Activated T-cell treated with anti-CD3 and anti-CD28 coated beads, Interleukin-2, amount 50 U/mL, for 4 hours (primary cell): ENCODE measurements around the gene KIAA1671. TPM values are rescaled to one million over a fixed set of nuclear protein-coding genes. Genes with fewer than 3 reads are reported as not detected.

ENCODE experiments used
- ATAC-seq, 2 donors: fragments of 200-7000 bp; cut with Tn5 transposase; one replicate each; pipeline ENCODE4 v1.10.0; 2021
- DNase-seq: peaks from one replicate; pipeline ENCODE4 v3.0.0-alpha.2; 2020
- H3K27me3 Mint-ChIP-seq: one replicate; pipeline ENCODE4 v1.8.0; 2021; ENCODE audit warnings: low read depth, mixed read lengths
- H3K36me3 Mint-ChIP-seq: one replicate; pipeline ENCODE4 v1.8.0; 2022; ENCODE audit warnings: mixed read lengths; ENCODE audit not compliant: insufficient read depth
- H3K4me1 Mint-ChIP-seq: one replicate; pipeline ENCODE4 v1.8.0; 2021; ENCODE audit warnings: low read depth, mixed read lengths
- H3K4me3 Mint-ChIP-seq: one replicate; pipeline ENCODE4 v1.8.0; 2021; ENCODE audit warnings: mild to moderate bottlenecking, moderate library complexity, mixed read lengths
- H3K9me3 Mint-ChIP-seq: one replicate; pipeline ENCODE4 v1.8.0; 2021; ENCODE audit warnings: mixed read lengths
- total RNA-seq, 3 donors: library from RNA; stranded (reverse); gene quantifications; one replicate each; pipeline ENCODE4 v1.2.1, GENCODE V29; 2021

KIAA1671 gene
- total RNA-seq, 3 donors from 2014 or later, result 4.0 to 9.7 (median 7.3) TPM

DNA sequence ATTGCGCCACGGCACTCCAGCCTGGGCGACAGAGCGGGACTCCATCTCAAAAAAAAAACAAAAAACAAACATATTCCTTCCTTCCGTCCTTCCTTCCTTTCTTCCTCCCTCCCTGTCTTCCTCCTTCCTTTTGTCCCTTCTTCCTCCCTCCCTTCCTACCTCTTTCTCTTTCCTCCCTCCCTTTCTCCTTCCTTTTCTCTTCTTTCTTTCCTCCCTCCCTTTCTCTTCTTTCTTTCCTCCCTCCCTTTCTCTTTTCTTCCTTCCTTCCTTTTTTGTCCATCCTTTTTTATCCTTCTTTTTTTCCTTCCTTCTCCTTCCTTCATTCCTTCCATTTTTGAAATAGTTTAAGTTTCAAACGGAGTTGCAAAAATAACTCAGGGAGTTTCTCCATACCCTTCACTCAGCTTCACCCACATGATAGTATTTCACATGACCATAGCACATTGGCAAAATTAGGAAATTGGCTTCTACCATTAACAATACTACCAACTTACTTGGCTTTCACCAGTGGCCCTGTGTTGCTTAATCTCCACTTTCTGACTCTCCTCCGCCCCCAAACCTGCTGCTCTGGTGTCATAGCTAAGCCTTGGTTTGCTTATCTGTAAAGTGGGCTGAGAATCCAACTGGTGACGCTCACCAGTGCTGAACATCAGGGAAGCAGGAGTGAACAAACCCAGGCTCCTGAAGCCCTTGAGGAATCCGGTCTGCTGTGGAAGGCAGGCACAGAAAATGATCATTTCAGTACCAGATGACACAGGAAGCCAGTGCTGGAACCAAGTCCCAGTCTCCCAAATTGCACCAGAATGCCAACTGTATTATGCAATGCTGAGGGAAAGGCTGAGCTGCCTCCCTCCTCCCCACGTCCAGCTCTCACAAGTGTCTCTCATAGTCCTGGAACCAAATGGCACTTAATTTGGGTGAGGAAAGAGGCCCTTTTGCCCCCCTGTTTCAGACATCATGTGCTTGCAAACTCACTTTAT is 229.9 kb downstream of the KIAA1671 start:
- H3K36me3 Mint-ChIP-seq, result peaks cover 14% of the 10 kb centered on the region
- H3K27me3 Mint-ChIP-seq, result no peaks in the 10 kb centered on the region
- H3K4me3 Mint-ChIP-seq, result no peak overlapping the region
- H3K4me1 Mint-ChIP-seq, result no peaks in the 10 kb centered on the region
- DNase-seq (no peak), ATAC-seq (no peak)
- peaks cover 8% of the 10 kb centered on the region for H3K9me3 Mint-ChIP-seq

DNA sequence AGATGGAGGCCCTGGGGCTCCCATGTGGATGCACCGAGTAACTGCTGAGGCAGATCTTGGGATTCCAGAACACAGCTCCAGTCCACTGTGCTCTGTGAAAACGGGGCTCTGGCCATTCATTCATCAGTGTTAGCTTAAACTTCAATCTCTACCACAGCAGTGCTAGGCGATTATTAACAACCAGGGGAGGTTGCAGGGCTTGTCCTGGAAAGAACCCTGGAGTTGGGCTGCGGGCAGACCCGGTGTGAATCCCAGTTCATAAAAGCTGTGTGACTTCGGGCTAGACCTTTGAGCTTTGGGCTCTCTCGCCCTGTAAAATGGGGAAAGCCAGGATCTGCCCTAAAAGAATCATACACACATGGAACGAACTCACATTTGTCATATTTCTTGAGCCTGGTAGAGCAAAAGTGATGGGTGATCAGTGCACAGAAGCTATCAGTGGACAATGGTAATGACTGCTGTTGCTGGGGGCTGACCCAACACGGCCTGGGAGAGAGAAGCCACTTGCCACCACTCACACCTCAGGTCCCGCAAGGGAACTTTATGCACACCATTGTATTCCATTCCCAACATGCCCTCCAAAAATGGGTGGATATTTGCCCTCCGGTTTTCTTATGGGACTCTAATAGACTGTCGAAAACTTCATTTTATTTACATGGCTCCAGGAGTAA is 231.6 kb downstream of the KIAA1671 start:
- Mint-ChIP-seq H3K4me1 (no peaks in the 10 kb centered on the region), H3K36me3 (peaks cover 14% of the 10 kb centered on the region), H3K9me3 (peaks cover 8% of the 10 kb centered on the region), H3K4me3 (no peak overlapping the region), H3K27me3 (no peaks in the 10 kb centered on the region)
- ATAC-seq (no peak), DNase-seq (no peak)

DNA sequence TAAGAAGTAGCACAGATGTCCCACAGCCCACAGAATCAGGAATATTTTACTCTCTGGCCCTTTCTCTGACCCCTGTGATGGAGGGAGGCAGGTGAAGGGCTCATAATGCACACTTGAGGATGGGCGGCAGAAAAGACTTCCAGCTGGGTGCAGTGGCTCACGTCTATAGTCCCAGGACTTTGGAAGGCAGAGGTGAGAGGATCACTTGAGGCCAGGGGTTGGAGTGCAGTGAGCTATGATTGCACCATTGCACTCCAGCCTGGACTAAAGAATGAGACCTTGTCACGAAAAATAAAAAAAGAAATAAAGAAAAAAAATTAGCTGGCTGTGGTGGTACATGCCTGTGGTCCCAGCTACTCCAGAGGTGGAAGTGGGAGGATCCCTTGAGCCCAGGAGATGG is 233.6 kb downstream of the KIAA1671 start:
- no peaks in the 10 kb centered on the region for H3K4me1 Mint-ChIP-seq
- no peak overlapping the region for H3K4me3 Mint-ChIP-seq
- H3K27me3 Mint-ChIP-seq, result no peaks in the 10 kb centered on the region
- H3K9me3 Mint-ChIP-seq, result no peaks in the 10 kb centered on the region
- ATAC-seq (no peak), DNase-seq (no peak)
- peaks cover 7% of the 10 kb centered on the region for H3K36me3 Mint-ChIP-seq

DNA sequence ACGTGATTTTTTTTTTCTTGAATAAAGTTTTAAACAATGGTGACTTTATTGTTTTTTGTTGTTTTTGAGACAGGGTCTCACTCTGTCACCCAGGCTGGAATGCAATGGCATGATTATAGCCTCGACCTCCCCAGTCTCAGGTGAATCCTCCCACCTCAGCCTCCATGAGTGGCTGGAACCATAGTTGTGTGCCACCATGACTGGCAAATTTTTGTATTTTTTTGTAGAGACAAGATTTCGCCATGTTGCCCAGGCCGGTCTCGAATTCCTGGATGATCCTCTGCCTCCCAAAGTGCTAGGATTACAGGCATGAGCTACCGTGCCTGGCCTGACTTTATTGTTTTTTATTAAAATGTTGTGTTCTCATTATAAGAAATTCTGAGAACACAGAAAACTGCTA is 235.0 kb downstream of the KIAA1671 start:
- no peak overlapping the region for H3K4me3 Mint-ChIP-seq
- peaks cover under 1% of the 10 kb centered on the region for H3K36me3 Mint-ChIP-seq
- H3K9me3 Mint-ChIP-seq, result no peaks in the 10 kb centered on the region
- no peaks in the 10 kb centered on the region for H3K4me1 Mint-ChIP-seq
- H3K27me3 Mint-ChIP-seq, result no peaks in the 10 kb centered on the region
- ATAC-seq, result no peak
- no peak for DNase-seq

DNA sequence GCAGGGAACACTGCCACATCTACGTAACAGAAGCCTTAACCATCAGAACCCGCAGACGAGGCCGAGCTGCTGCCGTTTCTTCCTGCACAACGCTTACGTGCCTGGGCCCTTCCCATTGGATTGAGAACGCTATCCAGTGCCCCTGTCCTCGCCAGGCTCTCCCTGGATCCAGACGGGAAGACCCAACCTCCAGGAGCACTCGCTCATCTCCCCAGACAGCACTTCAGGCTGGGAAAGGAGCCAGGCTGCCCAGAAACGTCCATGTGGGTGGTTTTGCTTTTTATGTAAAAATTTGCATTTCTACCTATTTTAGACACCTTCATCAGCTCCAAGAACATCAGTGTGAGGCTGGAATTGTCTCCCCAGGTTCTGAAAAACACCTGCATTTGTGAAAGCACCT is 239.9 kb downstream of the KIAA1671 start:
- ATAC-seq, result no peak
- H3K27me3 Mint-ChIP-seq, result no peaks in the 10 kb centered on the region
- no peaks in the 10 kb centered on the region for H3K4me1 Mint-ChIP-seq
- no peaks in the 10 kb centered on the region for H3K9me3 Mint-ChIP-seq
- H3K36me3 Mint-ChIP-seq, result peaks cover 3% of the 10 kb centered on the region
- no peak overlapping the region for H3K4me3 Mint-ChIP-seq
- DNase-seq, result no peak

DNA sequence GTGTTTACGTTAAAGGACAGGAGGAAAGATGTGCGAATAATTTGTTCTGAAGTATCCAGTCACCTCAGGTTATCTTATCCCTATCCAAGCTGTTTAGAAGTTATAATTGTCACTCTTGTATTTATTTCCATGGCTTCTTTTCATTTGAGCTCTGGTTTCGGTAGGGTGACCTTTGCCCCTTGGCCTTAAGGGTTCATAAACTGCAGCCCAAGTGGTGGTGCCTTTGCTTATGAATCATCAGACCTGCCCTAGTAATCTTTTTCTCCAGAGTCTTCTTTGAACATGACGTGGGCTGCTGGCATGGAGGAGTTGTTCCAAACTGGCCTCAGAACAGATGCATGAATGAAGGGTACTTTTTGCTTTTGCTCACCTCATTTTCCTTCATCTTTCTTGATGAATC is 240.6 kb downstream of the KIAA1671 start:
- H3K4me3 Mint-ChIP-seq, result no peak overlapping the region
- H3K9me3 Mint-ChIP-seq, result no peaks in the 10 kb centered on the region
- H3K27me3 Mint-ChIP-seq, result no peaks in the 10 kb centered on the region
- no peaks in the 10 kb centered on the region for H3K4me1 Mint-ChIP-seq
- H3K36me3 Mint-ChIP-seq, result peaks cover 3% of the 10 kb centered on the region
- DNase-seq, result no peak
- no peak for ATAC-seq

DNA sequence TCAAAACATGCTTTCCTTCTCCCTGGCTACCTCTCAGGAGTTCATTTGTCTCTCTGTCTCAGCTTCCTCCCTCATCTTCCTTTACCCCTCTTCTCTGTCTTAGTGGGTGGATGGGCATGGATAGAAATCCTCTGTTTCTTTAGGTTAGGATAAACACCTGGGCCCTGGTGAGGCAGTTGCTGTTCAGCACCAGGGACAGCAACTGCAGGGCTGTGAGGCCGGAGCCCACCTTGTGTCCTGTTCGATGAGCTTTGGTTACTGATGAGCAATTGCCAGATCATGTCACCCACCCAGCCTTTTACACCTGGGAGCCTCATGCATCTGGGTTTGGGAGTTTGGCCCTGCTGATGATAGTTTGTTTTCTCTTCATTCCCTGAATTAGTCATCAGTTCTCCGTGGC is 241.0 kb downstream of the KIAA1671 start:
- H3K9me3 Mint-ChIP-seq, result no peaks in the 10 kb centered on the region
- DNase-seq (no peak), ATAC-seq (no peak)
- peaks cover 3% of the 10 kb centered on the region for H3K36me3 Mint-ChIP-seq
- H3K4me1 Mint-ChIP-seq, result no peaks in the 10 kb centered on the region
- no peak overlapping the region for H3K4me3 Mint-ChIP-seq
- no peaks in the 10 kb centered on the region for H3K27me3 Mint-ChIP-seq

DNA sequence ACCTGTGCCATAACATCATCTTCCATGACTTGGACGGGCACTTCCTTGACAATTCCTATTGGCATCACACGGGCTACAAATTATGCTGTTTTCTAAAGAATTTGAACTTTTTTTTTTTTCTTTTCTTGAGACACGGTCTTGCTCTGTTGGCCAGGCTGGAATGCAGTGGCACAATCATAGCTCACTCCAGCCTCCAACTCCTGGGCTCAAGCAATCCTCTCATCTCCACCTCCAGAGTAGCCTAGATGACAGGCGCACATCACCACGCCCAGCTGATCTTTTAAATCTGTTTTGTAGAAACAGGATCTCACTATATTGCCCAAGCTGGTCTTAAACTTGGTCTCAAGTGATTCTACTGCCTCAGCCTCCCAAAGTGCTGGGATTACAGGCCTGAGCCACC is 243.8 kb downstream of the KIAA1671 start:
- H3K4me1 Mint-ChIP-seq, result no peaks in the 10 kb centered on the region
- no peak overlapping the region for H3K4me3 Mint-ChIP-seq
- DNase-seq, result no peak
- H3K36me3 Mint-ChIP-seq, result peaks cover 3% of the 10 kb centered on the region
- no peaks in the 10 kb centered on the region for H3K27me3 Mint-ChIP-seq
- H3K9me3 Mint-ChIP-seq, result no peaks in the 10 kb centered on the region
- ATAC-seq, result no peak

DNA sequence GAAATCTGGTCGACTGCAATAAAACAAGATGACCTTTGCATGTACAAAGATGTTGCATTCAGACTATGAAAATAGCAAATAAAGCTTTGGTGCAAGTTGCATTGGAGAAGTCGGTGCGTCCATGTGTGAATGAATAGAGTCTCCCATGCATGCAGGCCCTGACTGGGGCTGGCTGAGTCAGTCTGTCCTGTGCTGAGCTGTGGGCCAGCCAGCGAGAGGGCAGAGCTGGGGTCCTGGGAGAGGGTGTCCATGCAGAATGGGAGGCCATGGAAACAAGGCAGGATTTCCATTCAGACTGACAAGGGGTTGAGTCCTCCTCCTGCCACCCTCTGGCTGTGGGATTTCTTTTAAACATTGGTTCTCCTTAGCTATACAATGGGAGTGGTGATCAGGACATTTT is 244.8 kb downstream of the KIAA1671 start:
- ATAC-seq, result no peak
- Mint-ChIP-seq H3K36me3 (peaks cover 3% of the 10 kb centered on the region), H3K4me3 (no peak overlapping the region), H3K9me3 (no peaks in the 10 kb centered on the region), H3K4me1 (no peaks in the 10 kb centered on the region), H3K27me3 (no peaks in the 10 kb centered on the region)
- no peak for DNase-seq

DNA sequence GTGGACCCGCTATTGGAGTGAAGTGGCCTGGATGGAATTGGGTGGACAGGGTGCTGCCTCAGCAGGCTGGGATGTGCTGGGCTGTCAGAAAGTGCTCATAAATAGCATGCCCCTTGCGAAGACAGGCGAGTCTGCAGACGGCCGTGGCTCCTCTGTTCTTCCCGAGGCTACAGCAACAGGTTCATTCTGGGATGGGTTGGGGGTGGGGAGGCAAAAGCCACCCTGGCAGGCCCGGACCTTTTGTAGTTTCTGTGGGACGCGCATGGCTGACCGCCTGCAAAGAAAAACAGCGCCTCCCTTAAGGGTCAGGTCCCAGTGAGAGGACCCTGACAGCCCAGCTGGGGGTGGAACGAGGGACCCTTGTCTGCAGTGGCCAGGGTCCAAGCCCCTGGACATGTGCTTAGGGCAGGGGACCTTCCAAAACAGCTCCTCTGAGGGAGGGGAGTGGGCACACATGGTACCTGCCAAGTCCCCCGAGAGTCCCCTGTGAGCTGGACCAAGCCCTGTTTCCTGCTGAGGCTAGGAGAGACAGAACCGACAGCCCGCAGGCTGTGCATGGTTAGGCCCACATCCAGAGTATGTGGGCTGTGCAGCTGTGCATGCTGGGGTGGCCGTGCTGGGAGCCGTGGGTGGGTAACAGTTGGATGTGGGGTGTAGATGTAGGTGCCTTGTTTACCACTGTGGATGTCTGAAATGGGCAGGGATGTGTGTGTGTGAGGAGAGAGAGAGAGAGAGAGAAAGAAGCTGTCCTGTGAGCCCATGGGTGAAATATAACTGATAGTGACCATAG is 247.4 kb downstream of the KIAA1671 start, which contains the start of gene CRYBB3:
TSS of gene CRYBB3 (plus strand) at position 128 of the 790 bp plus-strand sequence. CDS start 1,539 bp downstream, outside the sequence.
- Mint-ChIP-seq H3K9me3 (no peaks in the 10 kb centered on the region), H3K4me3 (no peak within 1 kb of the TSS), H3K4me1 (no peaks in the 10 kb centered on the region), H3K36me3 (no peaks in the 10 kb centered on the region), H3K27me3 (no peaks in the 10 kb centered on the region)
- DNase-seq (no peak), ATAC-seq (no peak)

DNA sequence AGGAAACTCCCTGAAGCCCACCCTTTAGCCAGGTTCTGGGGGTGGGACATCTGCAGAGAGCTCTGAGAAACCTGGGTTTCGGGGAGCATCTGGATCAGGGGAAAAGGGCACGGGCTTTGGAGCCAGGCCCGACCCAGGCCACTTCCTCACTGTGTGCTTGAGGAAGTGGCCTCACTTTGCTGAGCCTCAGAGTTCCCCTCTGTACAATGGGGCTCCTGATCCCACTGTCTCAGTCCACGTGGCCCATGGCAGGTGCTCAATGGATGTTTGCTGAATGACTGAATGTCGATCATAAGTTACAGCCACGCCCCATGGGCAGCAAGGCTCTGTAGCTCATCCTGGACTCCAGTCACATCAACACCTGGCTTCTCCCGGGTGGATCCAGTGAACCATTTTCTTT is 248.5 kb downstream of the KIAA1671 start:
- no peaks in the 10 kb centered on the region for H3K27me3 Mint-ChIP-seq
- no peaks in the 10 kb centered on the region for H3K36me3 Mint-ChIP-seq
- H3K4me3 Mint-ChIP-seq, result no peak overlapping the region
- ATAC-seq (no peak), DNase-seq (no peak)
- H3K9me3 Mint-ChIP-seq, result no peaks in the 10 kb centered on the region
- no peaks in the 10 kb centered on the region for H3K4me1 Mint-ChIP-seq

DNA sequence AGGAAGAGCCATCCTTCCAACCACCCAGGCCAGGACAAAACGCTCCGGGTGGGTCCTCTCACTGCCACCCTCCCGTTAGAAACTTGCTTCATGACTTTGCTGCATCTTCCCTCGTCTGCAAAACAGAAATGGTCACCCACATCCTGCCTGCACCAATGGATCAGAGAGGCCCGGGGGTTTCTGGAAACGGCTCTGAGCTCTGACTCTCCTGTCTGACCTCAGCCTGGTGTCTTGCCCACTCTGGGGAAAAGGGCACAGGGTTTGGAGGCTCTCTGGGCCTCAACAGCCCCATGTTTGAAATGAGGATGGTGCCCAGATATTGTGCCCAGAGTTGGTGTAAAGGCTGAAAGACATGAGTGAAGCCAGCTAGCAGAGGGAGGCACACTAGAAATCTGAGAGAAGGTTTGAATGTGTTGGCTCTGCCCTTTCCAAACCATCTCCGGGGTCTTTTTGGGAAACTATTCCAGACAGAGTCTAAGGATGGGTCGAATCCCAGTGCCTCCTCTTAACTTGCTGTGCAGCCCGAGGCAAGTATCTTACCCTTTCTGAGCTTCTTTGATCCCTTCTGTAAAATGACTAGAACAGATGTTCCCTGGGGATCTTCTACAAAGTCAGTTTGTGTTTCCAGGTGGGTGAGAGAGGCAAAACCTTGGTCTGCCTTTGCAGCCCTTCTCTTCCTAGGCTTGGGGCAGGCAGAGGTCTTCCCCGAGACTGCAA is 249.2 kb downstream of the KIAA1671 start:
- Mint-ChIP-seq H3K36me3 (no peaks in the 10 kb centered on the region), H3K9me3 (no peaks in the 10 kb centered on the region), H3K27me3 (no peaks in the 10 kb centered on the region), H3K4me1 (no peaks in the 10 kb centered on the region), H3K4me3 (no peak overlapping the region)
- DNase-seq, result no peak
- ATAC-seq, result no peak

DNA sequence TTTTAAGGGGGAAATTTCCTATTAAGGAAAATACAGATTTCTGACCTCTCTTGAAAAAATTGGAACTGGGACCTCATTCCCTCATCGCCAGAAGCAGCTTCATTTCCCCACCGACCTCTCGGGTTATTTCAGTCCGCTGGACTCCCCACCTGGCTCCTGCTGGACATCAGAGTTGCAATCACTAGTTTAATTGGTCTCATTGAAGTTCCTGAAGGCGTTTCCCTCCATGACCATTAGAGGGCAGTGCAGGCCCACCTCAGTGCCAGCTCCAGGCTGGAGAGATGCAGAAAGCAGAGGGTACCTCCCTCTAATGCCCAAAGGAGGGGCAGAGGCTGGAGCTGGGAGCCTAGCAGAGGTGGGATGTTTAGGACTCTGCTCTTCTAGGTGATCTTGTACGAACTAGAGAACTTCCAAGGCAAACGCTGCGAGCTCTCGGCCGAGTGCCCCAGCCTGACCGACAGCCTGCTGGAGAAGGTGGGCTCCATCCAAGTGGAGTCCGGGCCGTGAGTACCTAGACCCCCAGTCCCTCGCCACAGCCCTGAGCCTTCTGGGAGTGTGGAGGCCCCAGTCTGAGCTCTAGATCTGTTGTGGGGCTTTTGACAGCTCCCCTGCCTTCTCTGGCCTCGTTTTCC is 249.9 kb downstream of the KIAA1671 start:
- Mint-ChIP-seq H3K27me3 (no peaks in the 10 kb centered on the region), H3K9me3 (no peaks in the 10 kb centered on the region), H3K36me3 (no peaks in the 10 kb centered on the region), H3K4me1 (no peaks in the 10 kb centered on the region), H3K4me3 (no peak overlapping the region)
- peak; percentile 50 to 53 for ATAC-seq
- peak; percentile 36 for DNase-seq
